GM13977 (cell line): Measurements from ENCODE around the gene RPS6KB2.

ENCODE experiments used
- DNase-seq: peaks from one replicate; pipeline ENCODE4 v3.0.0; 2012; ENCODE audit warnings: low spot score
- in situ Hi-C: fragments of 300-500 bp; cut with MboI; formaldehyde crosslinking; loops from one replicate; pipeline ENCODE4 v1.12.0; 2022; ENCODE audit warnings: low sequenced_read_pairs, low pct_unique_long_range_greater_than_20kb, mixed read lengths, inconsistent platforms; ENCODE audit not compliant: unreplicated experiment
- TF ChIP-seq, protein P1 (sequence below): IDR thresholded peaks from 2 replicates; pipeline ENCODE4 v1.5.1; 2012; ENCODE audit warnings: mild to moderate bottlenecking, control low read depth; ENCODE audit not compliant: insufficient read depth; ENCODE audit errors: extremely low read depth, missing control alignments

Gene RPS6KB2

DNA sequence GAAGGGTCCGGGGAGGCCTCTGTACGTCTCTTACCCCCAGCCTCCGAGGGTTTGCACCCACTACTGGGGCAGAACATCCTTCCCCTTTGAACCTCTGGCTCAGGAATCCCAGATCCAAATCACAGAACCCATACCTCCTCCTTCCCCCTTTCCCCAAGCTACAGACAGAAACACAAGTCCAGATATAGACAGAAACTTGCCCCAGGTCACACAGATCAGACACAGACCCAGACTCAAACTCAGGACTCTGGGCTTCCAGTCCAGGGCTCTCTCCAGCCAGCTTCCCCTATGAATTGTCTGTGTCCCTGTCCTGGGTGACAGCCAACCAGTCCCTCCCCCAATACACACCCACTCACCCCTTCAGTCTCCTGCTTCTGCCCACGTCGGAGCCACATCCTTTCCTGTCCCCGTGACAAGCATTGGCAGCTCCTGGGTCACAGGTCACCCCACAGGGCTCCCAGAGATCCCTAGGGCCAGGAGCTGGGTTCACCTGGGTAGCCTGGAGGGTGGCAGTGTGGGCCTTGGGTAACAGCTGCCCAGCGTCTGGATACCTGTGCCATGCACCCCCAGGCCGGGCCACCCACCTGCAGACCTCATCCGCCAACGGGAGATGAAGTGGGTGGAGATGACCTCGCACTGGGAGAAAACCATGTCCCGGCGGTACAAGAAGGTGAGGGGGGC, 23.6 kb upstream of the RPS6KB2 start:
- in situ Hi-C loops = loop anchor here (10.0 kb wide), 1 partner anchor 60 kb away; the partner anchor contains the start of gene TMEM134
- TF ChIP-seq, protein P1, sequence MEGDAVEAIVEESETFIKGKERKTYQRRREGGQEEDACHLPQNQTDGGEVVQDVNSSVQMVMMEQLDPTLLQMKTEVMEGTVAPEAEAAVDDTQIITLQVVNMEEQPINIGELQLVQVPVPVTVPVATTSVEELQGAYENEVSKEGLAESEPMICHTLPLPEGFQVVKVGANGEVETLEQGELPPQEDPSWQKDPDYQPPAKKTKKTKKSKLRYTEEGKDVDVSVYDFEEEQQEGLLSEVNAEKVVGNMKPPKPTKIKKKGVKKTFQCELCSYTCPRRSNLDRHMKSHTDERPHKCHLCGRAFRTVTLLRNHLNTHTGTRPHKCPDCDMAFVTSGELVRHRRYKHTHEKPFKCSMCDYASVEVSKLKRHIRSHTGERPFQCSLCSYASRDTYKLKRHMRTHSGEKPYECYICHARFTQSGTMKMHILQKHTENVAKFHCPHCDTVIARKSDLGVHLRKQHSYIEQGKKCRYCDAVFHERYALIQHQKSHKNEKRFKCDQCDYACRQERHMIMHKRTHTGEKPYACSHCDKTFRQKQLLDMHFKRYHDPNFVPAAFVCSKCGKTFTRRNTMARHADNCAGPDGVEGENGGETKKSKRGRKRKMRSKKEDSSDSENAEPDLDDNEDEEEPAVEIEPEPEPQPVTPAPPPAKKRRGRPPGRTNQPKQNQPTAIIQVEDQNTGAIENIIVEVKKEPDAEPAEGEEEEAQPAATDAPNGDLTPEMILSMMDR = no peak
- no peak for DNase-seq

DNA sequence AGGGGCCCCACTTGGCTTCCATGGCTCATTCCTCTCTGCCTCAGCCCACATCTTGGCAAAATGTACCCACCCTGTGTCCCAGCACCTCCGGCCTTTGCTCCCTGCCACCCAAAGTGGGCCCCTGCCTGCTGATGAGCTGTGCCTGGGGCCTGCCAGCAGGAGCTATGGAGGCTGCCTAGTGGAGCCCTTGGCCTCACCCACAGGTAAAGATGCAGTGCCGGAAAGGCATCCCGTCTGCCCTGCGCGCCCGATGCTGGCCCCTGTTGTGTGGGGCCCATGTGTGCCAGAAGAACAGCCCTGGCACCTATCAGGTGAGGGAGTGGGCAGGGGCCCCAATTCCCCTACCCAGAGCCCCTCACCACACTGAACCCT, 23.1 kb upstream of the RPS6KB2 start:
- TF ChIP-seq, protein P1 = no peak
- DNase-seq = no peak
- in situ Hi-C loops = loop anchor here (10.0 kb wide), 1 partner anchor 60 kb away; the partner anchor contains the start of gene TMEM134

DNA sequence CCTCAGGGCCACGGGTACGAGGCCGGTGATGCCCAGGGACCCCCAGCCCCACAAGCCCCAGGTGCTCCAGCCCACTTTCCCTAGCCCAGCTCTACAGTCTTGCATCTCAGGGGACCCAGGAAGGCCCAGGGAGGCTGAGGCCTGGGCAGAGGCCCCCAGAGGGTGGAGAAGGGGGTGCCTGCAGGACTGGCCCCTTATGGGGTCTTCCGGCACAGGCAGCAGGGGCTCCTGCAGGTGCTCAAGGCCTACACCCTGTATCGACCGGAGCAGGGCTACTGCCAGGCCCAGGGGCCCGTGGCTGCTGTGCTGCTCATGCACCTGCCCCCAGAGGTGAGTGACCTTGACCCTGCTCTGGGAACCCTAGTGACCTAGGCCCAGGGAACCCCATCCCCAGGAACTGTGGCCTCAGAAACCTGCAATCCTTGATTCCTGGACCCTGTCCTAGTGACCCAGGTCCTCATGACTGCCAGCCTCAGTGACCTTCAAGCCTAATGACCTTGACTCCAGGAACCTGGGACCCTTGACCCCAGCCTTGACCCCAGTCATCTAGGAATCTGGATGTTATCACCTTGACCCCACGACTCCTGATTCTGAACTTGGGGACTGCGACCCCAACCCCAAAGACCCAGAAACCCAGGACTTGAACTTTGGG, 22.5 kb upstream of the RPS6KB2 start:
- in situ Hi-C loops = loop anchor here (10.0 kb wide), 1 partner anchor 59 kb away; the partner anchor contains the start of gene TMEM134
- DNase-seq = no peak
- TF ChIP-seq, protein P1 = no peak

DNA sequence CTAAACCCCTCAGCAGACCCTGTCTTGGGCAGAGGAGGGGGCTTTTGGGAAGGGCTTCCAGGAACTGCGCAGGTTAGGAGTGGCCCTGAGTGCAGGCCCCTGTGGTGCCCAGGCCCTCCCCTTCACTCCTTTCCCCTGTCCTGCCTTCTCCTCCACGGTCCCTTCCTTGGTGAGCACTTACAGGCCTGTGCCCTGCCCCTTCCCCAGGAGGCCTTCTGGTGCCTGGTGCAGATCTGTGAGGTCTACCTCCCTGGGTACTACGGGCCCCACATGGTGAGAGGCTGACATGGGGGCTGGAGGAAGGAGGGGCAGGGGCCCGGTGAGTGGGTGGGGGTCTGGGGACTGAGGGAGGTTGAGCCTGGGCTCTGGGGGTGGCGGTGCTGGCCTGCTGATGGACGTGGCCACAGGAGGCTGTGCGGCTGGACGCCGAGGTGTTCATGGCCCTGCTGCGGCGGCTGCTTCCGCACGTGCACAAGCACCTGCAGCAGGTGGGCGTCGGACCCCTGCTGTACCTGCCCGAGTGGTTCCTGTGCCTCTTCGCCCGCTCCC, 21.8 kb upstream of the RPS6KB2 start:
- TF ChIP-seq, protein P1 = no peak
- in situ Hi-C loops = loop anchor here (10.0 kb wide), 1 partner anchor 58 kb away; the partner anchor contains the start of gene TMEM134

DNA sequence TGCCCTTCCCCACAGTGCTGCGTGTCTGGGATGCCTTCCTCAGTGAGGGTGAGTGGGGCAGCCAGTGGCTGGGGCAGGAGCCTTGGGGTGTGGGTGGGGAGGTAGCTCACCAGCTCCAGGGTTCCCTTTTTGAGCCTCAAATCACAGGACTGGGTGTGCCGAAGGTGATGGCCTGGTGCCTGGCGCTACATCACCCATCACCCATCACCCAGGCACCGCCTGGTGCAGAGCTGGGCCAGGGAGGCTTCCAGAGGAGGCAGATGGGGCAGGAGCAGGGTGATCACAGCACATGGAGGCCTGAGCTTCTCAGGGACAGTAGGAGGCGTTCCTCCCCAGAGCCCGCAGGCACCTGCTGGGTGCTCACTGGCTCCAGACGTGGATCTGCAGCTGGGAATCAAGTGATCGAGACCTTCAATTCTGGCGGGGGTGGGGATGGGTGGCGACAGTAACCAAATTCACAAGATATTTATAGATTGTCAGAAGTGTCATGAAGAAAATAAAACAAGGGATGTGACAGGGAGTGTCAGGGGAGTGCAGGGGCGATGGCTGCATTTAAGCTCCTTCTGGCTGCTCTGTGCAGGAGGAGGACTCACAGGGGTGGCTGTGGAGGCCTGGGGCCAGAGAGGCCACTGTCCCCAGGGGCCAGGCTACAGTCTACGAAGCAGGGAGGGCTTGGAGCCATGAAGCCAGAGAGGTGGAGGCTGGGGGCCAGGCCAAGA, 21.2 kb upstream of the RPS6KB2 start:
- TF ChIP-seq, protein P1 = no peak
- DNase-seq = no peak
- in situ Hi-C loops = loop anchor here (10.0 kb wide), 1 partner anchor 58 kb away; the partner anchor contains the start of gene TMEM134

More for the DNA sequence above, 21.8 kb upstream of the RPS6KB2 start:
- no peak for DNase-seq

DNA sequence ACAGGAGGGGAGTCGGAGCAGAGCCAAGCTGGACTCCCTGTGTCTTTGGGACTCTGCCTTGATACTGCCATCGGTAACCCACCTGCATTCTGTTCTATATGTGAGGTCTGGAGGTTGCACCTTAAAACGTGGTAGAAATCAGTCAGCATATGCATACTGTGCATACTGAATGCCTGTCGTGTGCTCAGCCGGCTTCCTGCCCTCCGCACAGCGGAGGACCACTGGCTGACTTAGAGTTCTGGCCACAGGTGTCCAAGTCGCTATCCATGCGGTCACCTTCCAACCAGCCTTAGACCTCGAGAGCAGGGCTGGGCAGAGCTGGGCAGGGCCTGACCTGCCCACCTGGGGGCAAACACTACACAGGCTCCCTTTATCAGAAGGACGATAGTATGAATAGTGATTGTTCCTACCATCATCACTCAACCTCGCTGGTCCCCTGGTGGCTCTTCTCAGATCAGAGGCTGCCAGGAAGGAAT, 20.6 kb upstream of the RPS6KB2 start:
- no peak for DNase-seq
- TF ChIP-seq, protein P1 = no peak
- in situ Hi-C loops = loop anchor here (10.0 kb wide), 1 partner anchor 57 kb away; the partner anchor contains the start of gene TMEM134
